HG02571 (cell line): ENCODE results near the gene GLS.

Source experiments
- ATAC-seq: cut with Tn5 transposase; IDR thresholded peaks from one replicate; pipeline ENCODE4 v1.9.1; 2021; ENCODE audit warnings: mild to moderate bottlenecking, moderate library complexity; ENCODE audit not compliant: unreplicated experiment

Gene GLS

DNA sequence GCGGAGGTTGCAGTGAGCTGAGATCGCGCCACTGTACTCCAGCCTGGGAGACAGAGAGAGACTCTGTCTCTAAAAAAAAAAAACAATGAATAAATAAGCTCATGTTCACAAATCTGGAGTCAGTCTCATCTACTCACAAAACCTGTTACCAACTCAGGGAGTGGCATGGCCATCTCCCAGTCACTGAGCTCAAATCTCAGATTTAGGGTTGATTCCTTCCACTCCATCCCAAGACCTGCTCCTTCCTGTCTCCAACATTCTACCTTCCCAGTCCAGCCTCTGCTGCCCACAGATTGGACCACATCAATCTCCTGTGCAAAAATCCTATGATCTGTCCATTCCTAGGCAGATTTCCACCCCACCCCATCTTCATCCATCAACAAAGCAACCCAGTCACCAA lies 131.7 kb downstream of the GLS start:
- no peak for ATAC-seq

DNA sequence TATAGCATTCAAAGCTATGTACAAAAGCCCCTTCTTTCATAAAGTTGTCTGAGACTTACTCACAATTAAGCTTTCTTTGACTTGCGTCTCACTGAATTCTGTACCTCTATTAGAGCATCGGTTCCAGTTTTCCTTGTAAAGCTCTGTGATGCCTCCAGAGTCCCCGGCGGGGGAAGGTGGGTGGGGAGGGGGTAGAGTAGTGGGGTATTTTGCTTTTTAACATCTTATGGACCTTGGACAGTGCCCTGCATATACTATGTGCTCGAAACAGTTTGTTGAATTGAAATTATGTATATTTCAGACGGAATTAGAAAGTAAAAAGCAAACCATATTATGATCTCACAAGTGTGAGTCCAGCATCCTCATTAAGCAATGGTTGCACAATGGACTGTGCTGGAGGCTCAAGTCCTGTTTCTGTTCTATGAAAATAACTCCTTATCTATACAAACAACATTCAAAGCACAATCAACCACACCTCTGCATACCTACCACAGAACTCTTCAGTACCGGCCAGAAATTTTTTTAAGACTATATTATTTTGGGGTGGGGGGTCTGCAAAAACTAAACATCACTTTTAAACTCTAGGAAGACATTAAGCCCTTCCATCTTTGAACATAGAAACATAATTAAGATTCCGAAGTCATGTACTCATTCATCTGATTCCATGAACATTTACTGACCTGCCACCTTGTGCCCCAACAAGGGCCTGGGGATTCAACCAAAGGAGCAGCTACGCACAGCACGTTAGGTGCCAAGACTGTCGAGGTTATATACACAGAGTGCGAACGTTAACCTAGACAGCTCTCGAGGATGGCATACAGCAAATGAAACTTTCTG lies 132.4 kb downstream of the GLS start:
- ATAC-seq = no peak

DNA sequence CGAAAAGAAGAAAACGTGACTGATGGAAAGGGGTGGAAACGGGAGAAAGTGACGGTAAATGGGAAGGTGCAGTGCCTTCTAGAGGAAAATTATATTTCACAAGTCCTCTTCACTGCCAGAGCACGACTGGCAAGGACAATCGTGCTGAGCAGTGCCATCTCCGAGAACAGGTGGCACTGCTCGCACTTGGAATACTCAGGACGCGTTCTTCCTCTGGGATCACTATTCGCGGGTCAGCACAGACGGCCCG lies 133.0 kb downstream of the GLS start:
- no peak for ATAC-seq

DNA sequence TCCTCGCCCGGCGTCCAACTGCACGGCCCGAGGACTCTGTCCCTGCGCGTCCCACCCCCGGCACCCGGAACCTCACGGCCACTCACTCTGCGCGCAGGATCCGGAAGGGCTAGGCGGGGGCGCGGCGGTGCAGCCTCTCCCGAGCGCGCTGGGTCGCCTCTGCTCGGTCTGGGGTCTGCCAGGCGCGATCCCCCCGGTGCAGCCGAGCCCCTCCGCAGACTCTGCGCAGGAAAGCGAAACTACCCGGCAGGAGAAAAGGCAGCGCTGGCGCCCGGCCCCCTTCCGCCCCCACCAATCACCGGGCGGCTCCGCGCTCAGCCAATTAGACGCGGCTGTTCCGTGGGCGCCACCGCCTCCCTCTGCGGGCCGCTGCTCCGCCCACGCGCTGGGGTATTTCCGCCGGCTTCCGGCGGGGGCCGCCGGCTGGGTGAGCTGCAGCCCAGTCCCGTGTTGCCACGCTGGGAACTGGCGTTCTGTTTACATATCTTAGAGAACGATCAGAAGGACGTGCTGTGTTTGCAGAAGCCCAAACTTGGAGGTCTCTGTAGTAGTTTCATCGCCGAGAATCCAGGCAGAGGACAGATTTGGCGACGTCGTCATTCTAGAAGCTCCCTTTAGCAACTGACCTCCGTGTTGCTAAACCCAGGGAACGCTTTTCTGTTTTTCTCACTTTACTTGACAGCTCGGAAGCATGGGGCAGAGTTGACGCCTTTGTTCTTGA lies 133.5 kb downstream of the GLS start, which contains the start of gene STAT1:
STAT1 (minus strand) TSS at position 240 of the 721 bp plus-strand sequence. CDS start 4,168 bp downstream, outside the sequence.
- ATAC-seq = peak; percentile 76

DNA sequence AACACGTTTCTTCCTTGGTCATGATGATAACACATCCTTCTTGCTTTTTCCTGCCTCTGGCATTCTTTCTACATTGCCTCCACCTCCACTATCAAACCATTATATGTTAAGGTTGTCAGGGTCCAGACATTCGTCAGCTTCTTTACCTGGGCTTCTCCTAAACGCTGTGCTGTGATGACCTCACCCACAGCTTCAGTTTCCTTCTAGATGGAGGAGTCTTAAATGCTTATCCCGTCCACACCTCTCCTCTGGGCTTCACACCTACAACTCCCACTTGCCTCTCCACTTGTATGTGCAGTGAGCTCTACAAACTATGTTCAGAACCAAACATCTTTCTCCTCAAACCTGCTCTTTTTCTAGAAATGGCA lies 134.0 kb downstream of the GLS start:
- no peak for ATAC-seq
